Nephron (organoid): ENCODE measurements around the gene NAA35.

Source experiments
- H3K27ac Mint-ChIP-seq, 3 experiments: 2 replicates each; pipeline ENCODE4 v1.8.0; 2020; ENCODE audit warnings: mixed read lengths in 3 of 3, mild to moderate bottlenecking in 2 of 3, moderate library complexity in 1 of 3
- H3K27me3 Mint-ChIP-seq: 2 replicates; pipeline ENCODE4 v1.8.0; 2021; ENCODE audit warnings: low read depth, mild to moderate bottlenecking, moderate library complexity, mixed read lengths
- H3K36me3 Mint-ChIP-seq: 2 replicates; pipeline ENCODE4 v1.8.0; 2020; ENCODE audit warnings: low read depth, mixed read lengths
- H3K4me1 Mint-ChIP-seq: 2 replicates; pipeline ENCODE4 v1.8.0; 2020; ENCODE audit warnings: mixed read lengths
- H3K4me3 Mint-ChIP-seq, 3 experiments: 2 replicates each; pipeline ENCODE4 v1.8.0; 2020; ENCODE audit warnings: mild to moderate bottlenecking in 3 of 3, mixed read lengths in 3 of 3, moderate library complexity in 2 of 3
- H3K9me3 Mint-ChIP-seq: 2 replicates; pipeline ENCODE4 v1.8.0; 2020; ENCODE audit warnings: mixed read lengths
- CTCF ChIP-seq, 3 experiments: fragments of 200-600 bp; sonication (generic); IDR thresholded peaks; one replicate each; pipeline ENCODE4 v1.5.0; 2021; ENCODE audit warnings: antibody characterized with exemption in 3 of 3; ENCODE audit not compliant: unreplicated experiment in 3 of 3

Gene NAA35

GRCh38 chr9:86052556-86053468 is 111.9 kb downstream of the NAA35 start:
- Mint-ChIP-seq H3K36me3 (peaks cover 38% of the 10 kb centered on the region), H3K4me1 (no peaks in the 10 kb centered on the region), H3K27me3 (no peaks in the 10 kb centered on the region), H3K27ac (no peak overlapping the region), H3K4me3 (no peak overlapping the region), H3K9me3 (no peaks in the 10 kb centered on the region)
- no peak for TF ChIP-seq CTCF (IDR thresholded peaks at IDR 0.05; ENCODE audit: unreplicated experiment in 3 of 3)

- Mint-ChIP-seq H3K27ac (no peak overlapping the region), H3K4me1 (no peaks in the 10 kb centered on the region), H3K9me3 (no peaks in the 10 kb centered on the region), H3K36me3 (peaks cover 44% of the 10 kb centered on the region), H3K27me3 (no peaks in the 10 kb centered on the region), H3K4me3 (no peak overlapping the region)
- TF ChIP-seq CTCF (IDR thresholded peaks at IDR 0.05; ENCODE audit: unreplicated experiment in 3 of 3), result no peak
Measured at GRCh38 chr9:86054695-86055094, 113.7 kb downstream of the NAA35 start.

- no peaks in the 10 kb centered on the region for H3K27me3 Mint-ChIP-seq
- H3K4me3 Mint-ChIP-seq, result no peak overlapping the region
- no peak overlapping the region for H3K27ac Mint-ChIP-seq
- no peaks in the 10 kb centered on the region for H3K9me3 Mint-ChIP-seq
- H3K36me3 Mint-ChIP-seq, result peaks cover 33% of the 10 kb centered on the region
- TF ChIP-seq CTCF (IDR thresholded peaks at IDR 0.05; ENCODE audit: unreplicated experiment in 3 of 3), result no peak
- H3K4me1 Mint-ChIP-seq, result no peaks in the 10 kb centered on the region
Measured at GRCh38 chr9:86057491-86057890, 116.5 kb downstream of the NAA35 start.

- no peak for TF ChIP-seq CTCF (IDR thresholded peaks at IDR 0.05; ENCODE audit: unreplicated experiment in 3 of 3)
- Mint-ChIP-seq H3K27me3 (no peaks in the 10 kb centered on the region), H3K4me1 (peaks cover 5% of the 10 kb centered on the region)
Measured at GRCh38 chr9:86061972-86062739, 121.2 kb downstream of the NAA35 start.

GRCh38 chr9:86062845-86063693 is 122.1 kb downstream of the NAA35 start:
- no peaks in the 10 kb centered on the region for H3K9me3 Mint-ChIP-seq
- no peak overlapping the region for H3K4me3 Mint-ChIP-seq
- peaks cover 5% of the 10 kb centered on the region for H3K4me1 Mint-ChIP-seq

More at GRCh38 chr9:86061972-86062739, 121.2 kb downstream of the NAA35 start:
- no peaks in the 10 kb centered on the region for H3K9me3 Mint-ChIP-seq
- peaks cover 40% of the 10 kb centered on the region for H3K36me3 Mint-ChIP-seq
- H3K4me3 Mint-ChIP-seq, result no peak overlapping the region
- no peak overlapping the region for H3K27ac Mint-ChIP-seq

More at GRCh38 chr9:86062845-86063693, 122.1 kb downstream of the NAA35 start:
- Mint-ChIP-seq H3K27me3 (no peaks in the 10 kb centered on the region), H3K36me3 (peaks cover 43% of the 10 kb centered on the region), H3K27ac (peak overlapping the region in 1 of 3 experiments; percentile 40)
- no peak for TF ChIP-seq CTCF (IDR thresholded peaks at IDR 0.05; ENCODE audit: unreplicated experiment in 3 of 3)
